Lower leg skin (tissue), 4 donors: Measurements from ENCODE around the gene SLC6A4. TPM values are rescaled to one million over a fixed set of nuclear protein-coding genes. Genes with fewer than 3 reads are reported as not detected.

ENCODE experiments used
- DNase-seq, 2 donors: peaks; one replicate each; pipeline ENCODE4 v3.0.0-alpha.2; 2019; ENCODE audit warnings: low spot score in 2 of 2
- H3K4me3 ChIP-seq: fragments of 200-600 bp; sonication (generic); 2 replicates; pipeline ENCODE4 v1.5.1; 2017; ENCODE audit warnings: mild to moderate bottlenecking, low read depth; ENCODE audit not compliant: poor library complexity, severe bottlenecking
- CTCF ChIP-seq, 3 donors: fragments of 450-650 bp; IDR thresholded peaks; one replicate each; pipeline ENCODE4 v1.5.1; 2016; ENCODE audit warnings: antibody characterized with exemption in 3 of 3, mild to moderate bottlenecking in 3 of 3, moderate library complexity in 2 of 3
- POLR2A ChIP-seq, 2 donors: fragments of 450-650 bp; IDR thresholded peaks; one replicate each; pipeline ENCODE4 v1.6.1; 2016 to 2017; ENCODE audit warnings: antibody characterized with exemption in 2 of 2, mild to moderate bottlenecking in 1 of 2, moderate library complexity in 1 of 2
- WGBS, 2 donors: methylation state at CpG; one replicate each; pipeline ENCODE4 v1.1.5; 2018; 5-methylcytosine and 5-hydroxymethylcytosine counted together
- intact Hi-C: fragments of 100-400 bp; cut with DNase I; formaldehyde crosslinking; loops from one replicate; pipeline ENCODE4 v1.15.0; 2023; ENCODE audit warnings: low total_unique reads
- total RNA-seq, 4 donors: library from RNA; depleted of rRNA; stranded (reverse); fragments of >200 nt; gene quantifications; one replicate each; pipeline ENCODE4 v1.1.0, GENCODE V29; 2016

Gene SLC6A4
- total RNA-seq, 4 donors from 2014 or later: 0.25 to 1.7 (median 0.91) TPM

- no peak for DNase-seq
- 88 to 93% methylated on average over 6 of the region's 6 CpGs for WGBS, 2 donors
- no peak for TF ChIP-seq CTCF (IDR thresholded peaks at IDR 0.05)
- TF ChIP-seq POLR2A (IDR thresholded peaks at IDR 0.05): no peak
- intact Hi-C loops: no loop called here
- H3K4me3 ChIP-seq: no peak overlapping the region
Observed at GRCh38 chr17:30273373-30273772, 37.9 kb upstream of the SLC6A4 start.

- H3K4me3 ChIP-seq: no peak overlapping the region
- no peak for TF ChIP-seq POLR2A (IDR thresholded peaks at IDR 0.05)
- TF ChIP-seq CTCF (IDR thresholded peaks at IDR 0.05): no peak
- 93 to 95% methylated on average over 6 of the region's 6 CpGs for WGBS, 2 donors
- no peak for DNase-seq
- intact Hi-C loops: no loop called here
Observed at GRCh38 chr17:30271102-30271501, 35.6 kb upstream of the SLC6A4 start.

- TF ChIP-seq POLR2A (IDR thresholded peaks at IDR 0.05): no peak
- no peak for TF ChIP-seq CTCF (IDR thresholded peaks at IDR 0.05)
- 99% methylated on average over 2 of the region's 2 CpGs for WGBS, 2 donors
Observed at GRCh38 chr17:30267625-30268024, 32.1 kb upstream of the SLC6A4 start.

GRCh38 chr17:30263552-30264333 lies 28.2 kb upstream of the SLC6A4 start:
- 55 to 57% methylated on average over 2 of the region's 2 CpGs for WGBS, 2 donors

More at GRCh38 chr17:30267625-30268024, 32.1 kb upstream of the SLC6A4 start:
- DNase-seq: no peak
- no peak overlapping the region for H3K4me3 ChIP-seq
- intact Hi-C loops: no loop called here

GRCh38 chr17:30256756-30257506 lies 21.4 kb upstream of the SLC6A4 start:
- no peak for DNase-seq
- 77 to 86% methylated on average over 5 of the region's 5 CpGs for WGBS, 2 donors
- no peak for TF ChIP-seq POLR2A (IDR thresholded peaks at IDR 0.05)
- no peak for TF ChIP-seq CTCF (IDR thresholded peaks at IDR 0.05)
- no peak overlapping the region for H3K4me3 ChIP-seq
- intact Hi-C loops: no loop called here

More at GRCh38 chr17:30263552-30264333, 28.2 kb upstream of the SLC6A4 start:
- intact Hi-C loops: loop anchor here (2.0 kb wide), 1 partner anchor 49 kb away; no protein-coding TSS in a partner anchor
- TF ChIP-seq CTCF (IDR thresholded peaks at IDR 0.05) (no peak), POLR2A (IDR thresholded peaks at IDR 0.05) (no peak)
- no peak for DNase-seq
- H3K4me3 ChIP-seq: no peak overlapping the region
